ENCODE measurements around the gene TES. TPM values are rescaled to one million over a fixed set of nuclear protein-coding genes. Genes with fewer than 3 reads are reported as not detected.

TES gene
- polyA plus RNA-seq, 1 donor (not counting 4 experiments of a cell fraction or from before 2014, with no cell fraction given), result 187 TPM

DNA sequence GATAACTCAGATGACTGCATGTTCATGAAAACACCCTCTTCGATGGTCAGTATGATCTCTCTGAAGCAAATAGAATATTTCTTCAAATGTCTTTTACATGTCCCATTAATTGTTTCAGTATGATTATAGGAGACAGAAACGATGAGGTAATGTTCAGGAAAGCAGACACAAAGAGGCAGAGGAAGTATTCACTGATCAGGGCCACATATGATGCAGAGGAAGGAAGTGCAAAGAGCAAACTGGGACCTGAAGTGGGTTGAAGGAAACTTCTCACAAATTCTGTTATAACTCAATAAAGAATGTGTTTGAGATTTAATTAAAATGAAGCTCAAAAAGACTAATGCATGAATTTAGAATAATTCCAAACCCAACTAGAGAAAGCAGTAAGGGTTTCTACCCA is 70.5 kb downstream of the TES start:
- peaks cover 17% of the 10 kb centered on the region for H3K4me1 ChIP-seq (ENCODE audit: control insufficient read depth, extremely low read depth, insufficient read depth, low read length)
- DNase-seq (ENCODE audit: low read depth, low spot score) (no peak), FAIRE-seq (no peak)
- no peak overlapping the region for H3K9ac ChIP-seq (ENCODE audit: control insufficient read depth, extremely low read depth, insufficient read depth, low read length)
- no peaks in the 10 kb centered on the region for H3K27me3 ChIP-seq (ENCODE audit: control insufficient read depth, extremely low read depth, insufficient read depth, low read length)
- no peaks in the 10 kb centered on the region for H3K9me1 ChIP-seq (ENCODE audit: control insufficient read depth, extremely low read depth, insufficient read depth, low read length)
- H3K4me3 ChIP-seq (ENCODE audit: control insufficient read depth in 2 of 3, extremely low read depth in 1 of 3, insufficient read depth in 2 of 3, low read depth in 1 of 3, low read length in 3 of 3), result no peak overlapping the region
- no peak for TF ChIP-seq EZH2 (IDR thresholded peaks at IDR 0.05; ENCODE audit: low read length)
- TF ChIP-seq, protein P1, sequence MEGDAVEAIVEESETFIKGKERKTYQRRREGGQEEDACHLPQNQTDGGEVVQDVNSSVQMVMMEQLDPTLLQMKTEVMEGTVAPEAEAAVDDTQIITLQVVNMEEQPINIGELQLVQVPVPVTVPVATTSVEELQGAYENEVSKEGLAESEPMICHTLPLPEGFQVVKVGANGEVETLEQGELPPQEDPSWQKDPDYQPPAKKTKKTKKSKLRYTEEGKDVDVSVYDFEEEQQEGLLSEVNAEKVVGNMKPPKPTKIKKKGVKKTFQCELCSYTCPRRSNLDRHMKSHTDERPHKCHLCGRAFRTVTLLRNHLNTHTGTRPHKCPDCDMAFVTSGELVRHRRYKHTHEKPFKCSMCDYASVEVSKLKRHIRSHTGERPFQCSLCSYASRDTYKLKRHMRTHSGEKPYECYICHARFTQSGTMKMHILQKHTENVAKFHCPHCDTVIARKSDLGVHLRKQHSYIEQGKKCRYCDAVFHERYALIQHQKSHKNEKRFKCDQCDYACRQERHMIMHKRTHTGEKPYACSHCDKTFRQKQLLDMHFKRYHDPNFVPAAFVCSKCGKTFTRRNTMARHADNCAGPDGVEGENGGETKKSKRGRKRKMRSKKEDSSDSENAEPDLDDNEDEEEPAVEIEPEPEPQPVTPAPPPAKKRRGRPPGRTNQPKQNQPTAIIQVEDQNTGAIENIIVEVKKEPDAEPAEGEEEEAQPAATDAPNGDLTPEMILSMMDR (optimal IDR thresholded peaks at IDR 0.05 in 1 of 3, IDR thresholded peaks at IDR 0.05 in 1 of 3, conservative IDR thresholded peaks at IDR 0.05 in 1 of 3; ENCODE audit: extremely low read depth in 1 of 3, insufficient read depth in 2 of 3, low read length in 3 of 3), result no peak
- no peak overlapping the region for H3K27ac ChIP-seq (ENCODE audit: control insufficient read depth, insufficient read depth, low read length)
- H3K79me2 ChIP-seq (ENCODE audit: control insufficient read depth, insufficient read depth, low read length), result no peaks in the 10 kb centered on the region
- H3K36me3 ChIP-seq (ENCODE audit: control insufficient read depth in 2 of 2, extremely low read depth in 1 of 2, insufficient read depth in 2 of 2, low read length in 2 of 2), result no peaks in the 10 kb centered on the region
- H4K20me1 ChIP-seq (ENCODE audit: control insufficient read depth, extremely low read depth, insufficient read depth, low read length), result no peaks in the 10 kb centered on the region
- dilution Hi-C loops (cut with MboI; ENCODE audit: extremely low pct_ligation_motif_present, low sequenced_read_pairs), result no loop called here
- no peak overlapping the region for H3K4me2 ChIP-seq (ENCODE audit: control insufficient read depth, extremely low read depth, insufficient read depth, low read depth, low read length)
- no peaks in the 10 kb centered on the region for H3K9me3 ChIP-seq (ENCODE audit: control insufficient read depth, low read depth, low read length)
- no peak overlapping the region for H2AFZ ChIP-seq (ENCODE audit: control insufficient read depth, low read length)

DNA sequence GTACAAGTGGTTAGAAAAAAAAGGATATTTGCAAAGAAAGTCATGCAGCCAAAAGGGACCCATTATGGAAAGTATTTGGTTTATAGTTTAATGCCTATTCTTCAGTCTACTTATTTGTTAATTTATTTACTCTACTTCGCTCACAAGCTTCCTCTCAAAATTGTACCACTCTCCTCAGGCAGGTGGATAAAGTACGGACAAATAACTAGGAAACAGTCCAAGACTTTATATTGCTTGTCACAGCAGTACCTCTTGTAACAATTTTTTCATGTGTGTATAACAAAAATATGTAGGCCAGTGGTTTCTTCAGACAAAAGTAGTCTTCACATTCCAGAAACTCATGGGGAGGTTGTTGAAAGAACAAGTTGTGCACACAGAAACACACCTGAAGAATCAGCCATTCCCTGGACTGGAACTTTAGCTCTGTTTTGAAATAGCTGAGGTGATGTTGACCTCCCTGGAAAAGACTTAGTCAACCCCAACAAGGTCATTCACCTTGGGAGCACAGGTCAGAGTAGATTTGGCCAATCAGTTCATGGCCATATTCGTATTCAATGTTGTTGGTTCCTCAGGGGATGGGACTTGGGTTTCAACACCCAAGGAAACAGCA is 73.4 kb downstream of the TES start:
- H3K4me3 ChIP-seq (ENCODE audit: control insufficient read depth in 2 of 3, extremely low read depth in 1 of 3, insufficient read depth in 2 of 3, low read depth in 1 of 3, low read length in 3 of 3), result no peak overlapping the region
- H3K36me3 ChIP-seq (ENCODE audit: control insufficient read depth in 2 of 2, extremely low read depth in 1 of 2, insufficient read depth in 2 of 2, low read length in 2 of 2), result no peaks in the 10 kb centered on the region
- no peaks in the 10 kb centered on the region for H4K20me1 ChIP-seq (ENCODE audit: control insufficient read depth, extremely low read depth, insufficient read depth, low read length)
- TF ChIP-seq, protein P1 (optimal IDR thresholded peaks at IDR 0.05 in 1 of 3, IDR thresholded peaks at IDR 0.05 in 1 of 3, conservative IDR thresholded peaks at IDR 0.05 in 1 of 3; ENCODE audit: extremely low read depth in 1 of 3, insufficient read depth in 2 of 3, low read length in 3 of 3), result no peak
- TF ChIP-seq EZH2 (IDR thresholded peaks at IDR 0.05; ENCODE audit: low read length), result no peak
- H3K27me3 ChIP-seq (ENCODE audit: control insufficient read depth, extremely low read depth, insufficient read depth, low read length), result no peaks in the 10 kb centered on the region
- DNase-seq (ENCODE audit: low read depth, low spot score) (no peak), FAIRE-seq (peak; percentile 69)
- H3K9ac ChIP-seq (ENCODE audit: control insufficient read depth, extremely low read depth, insufficient read depth, low read length), result no peak overlapping the region
- no peak overlapping the region for H3K27ac ChIP-seq (ENCODE audit: control insufficient read depth, insufficient read depth, low read length)
- H3K4me1 ChIP-seq (ENCODE audit: control insufficient read depth, extremely low read depth, insufficient read depth, low read length), result peaks cover 28% of the 10 kb centered on the region
- H3K9me1 ChIP-seq (ENCODE audit: control insufficient read depth, extremely low read depth, insufficient read depth, low read length), result no peaks in the 10 kb centered on the region
- no peaks in the 10 kb centered on the region for H3K79me2 ChIP-seq (ENCODE audit: control insufficient read depth, insufficient read depth, low read length)
- no peaks in the 10 kb centered on the region for H3K9me3 ChIP-seq (ENCODE audit: control insufficient read depth, low read depth, low read length)
- dilution Hi-C loops (cut with MboI; ENCODE audit: extremely low pct_ligation_motif_present, low sequenced_read_pairs), result no loop called here
- peak overlapping the region; percentile 19 for H3K4me2 ChIP-seq (ENCODE audit: control insufficient read depth, extremely low read depth, insufficient read depth, low read depth, low read length)
- no peak overlapping the region for H2AFZ ChIP-seq (ENCODE audit: control insufficient read depth, low read length)
